Dendritic cell treated with granulocyte-macrophage colony-stimulating factor and Interleukin-4, amounts not matched to agents 40 ng/mL and 50 ng/mL, for 4 days (primary cell): ENCODE measurements around the gene TMEM59L.

Experiments
- H3K27ac Mint-ChIP-seq: one replicate; pipeline ENCODE4 v1.8.0; 2022; ENCODE audit warnings: mild to moderate bottlenecking, mixed read lengths
- H3K27me3 Mint-ChIP-seq: one replicate; pipeline ENCODE4 v1.8.0; 2022; ENCODE audit warnings: mild to moderate bottlenecking, mixed read lengths
- H3K36me3 Mint-ChIP-seq: one replicate; pipeline ENCODE4 v1.8.0; 2022; ENCODE audit warnings: low read depth, mixed read lengths
- H3K4me1 Mint-ChIP-seq: one replicate; pipeline ENCODE4 v1.8.0; 2022; ENCODE audit warnings: low read depth, mixed read lengths
- H3K4me3 Mint-ChIP-seq: one replicate; pipeline ENCODE4 v1.8.0; 2022; ENCODE audit warnings: mild to moderate bottlenecking, moderate library complexity, mixed read lengths
- H3K9me3 Mint-ChIP-seq: one replicate; pipeline ENCODE4 v1.8.0; 2022; ENCODE audit warnings: mixed read lengths
- intact Hi-C: fragments of 100-400 bp; cut with micrococcal nuclease; formaldehyde crosslinking; loops from one replicate; pipeline ENCODE4 v1.15.0; 2022

Gene TMEM59L

DNA sequence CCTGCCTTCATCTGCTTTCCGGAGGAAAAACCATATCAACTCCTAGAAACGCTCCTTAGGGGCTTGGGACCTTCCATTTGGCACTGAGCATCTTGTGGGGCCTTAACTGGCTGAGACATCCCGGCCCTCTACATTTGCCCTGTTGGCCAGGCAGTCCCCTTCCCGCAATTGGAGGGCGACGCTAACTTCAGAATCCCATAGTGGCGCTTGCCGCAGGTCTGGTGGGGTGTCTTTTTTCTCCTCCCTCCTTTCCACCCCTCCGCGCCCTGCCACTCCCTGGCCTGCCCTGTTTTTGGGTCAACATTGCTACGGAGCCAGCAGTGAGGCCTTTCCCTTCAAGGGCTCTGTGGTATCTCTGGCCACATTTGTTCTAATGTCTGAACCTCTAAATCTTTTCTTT is 57.2 kb downstream of the TMEM59L start:
- Mint-ChIP-seq H3K36me3 (peaks cover 73% of the 10 kb centered on the region), H3K4me1 (no peaks in the 10 kb centered on the region), H3K4me3 (no peak overlapping the region), H3K27ac (no peak overlapping the region), H3K27me3 (peaks cover 2% of the 10 kb centered on the region), H3K9me3 (no peaks in the 10 kb centered on the region)
- intact Hi-C loops: loop anchor here (10.0 kb wide), 1 partner anchor 75 kb away; no protein-coding TSS in a partner anchor

DNA sequence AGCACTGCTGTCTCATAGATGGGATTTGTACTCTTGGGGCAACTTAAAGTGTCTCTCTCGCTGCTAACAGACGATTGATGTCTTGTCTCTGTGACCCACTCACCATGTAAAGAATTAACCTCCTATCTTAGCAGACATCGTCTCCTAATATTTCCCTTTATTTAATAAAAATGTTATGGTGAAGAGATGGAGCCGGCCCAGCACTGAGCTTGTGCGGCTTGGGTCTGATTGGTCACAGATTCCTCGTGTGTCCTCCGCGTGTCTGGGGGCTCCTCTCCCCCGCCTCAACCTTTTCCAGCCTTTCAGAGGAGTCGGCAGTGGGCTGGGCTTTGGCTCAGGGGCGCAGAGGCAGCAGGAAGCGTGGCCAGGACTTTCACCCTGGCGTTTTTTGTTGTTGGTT is 57.6 kb downstream of the TMEM59L start:
- peaks cover 69% of the 10 kb centered on the region for H3K36me3 Mint-ChIP-seq
- no peak overlapping the region for H3K4me3 Mint-ChIP-seq
- H3K27me3 Mint-ChIP-seq: peaks cover 3% of the 10 kb centered on the region
- no peaks in the 10 kb centered on the region for H3K4me1 Mint-ChIP-seq
- intact Hi-C loops: loop anchor here (10.0 kb wide), 1 partner anchor 76 kb away; no protein-coding TSS in a partner anchor
- no peak overlapping the region for H3K27ac Mint-ChIP-seq
- H3K9me3 Mint-ChIP-seq: no peaks in the 10 kb centered on the region
